HepG2 (cell line): Measurements from ENCODE around the gene TSKU. TPM values are rescaled to one million over a fixed set of nuclear protein-coding genes. Genes with fewer than 3 reads are reported as not detected.

ENCODE experiments used
- DPF2 ChIP-seq: sonication (generic); formaldehyde crosslinking; IDR thresholded peaks from 2 replicates; pipeline ENCODE4 v1.4.0; 2020; ENCODE audit warnings: mild to moderate bottlenecking, low read depth, missing genetic modification reagents, borderline replicate concordance
- FOXM1 ChIP-seq: sonication (generic); formaldehyde crosslinking; IDR thresholded peaks from 2 replicates; pipeline ENCODE4 v1.5.0; 2020; ENCODE audit warnings: missing genetic modification reagents
- FUBP1 ChIP-seq: sonication (generic); formaldehyde crosslinking; IDR thresholded peaks from 2 replicates; pipeline ENCODE4 v1.5.1; 2020; ENCODE audit warnings: missing genetic modification reagents, mild to moderate bottlenecking, borderline replicate concordance
- ISX ChIP-seq: sonication (generic); formaldehyde crosslinking; conservative IDR thresholded peaks from 2 replicates; pipeline ENCODE4 v1.5.0; 2020; ENCODE audit warnings: missing genetic modification reagents
- NR3C1 ChIP-seq: sonication (generic); formaldehyde crosslinking; IDR thresholded peaks from 2 replicates; pipeline ENCODE4 v1.4.0; 2020; ENCODE audit warnings: missing genetic modification reagents
- POLR2A ChIP-seq, 2 experiments: IDR thresholded peaks; 2 replicates each; pipeline ENCODE4 v1.6.1; 2011; ENCODE audit warnings: low read depth in 2 of 2, low read length in 2 of 2, mild to moderate bottlenecking in 1 of 2, moderate library complexity in 1 of 2; ENCODE audit not compliant: insufficient read depth in 1 of 2
- REXO4 ChIP-seq: sonication (generic); formaldehyde crosslinking; IDR thresholded peaks from 2 replicates; pipeline ENCODE4 v1.8.0; 2022; ENCODE audit warnings: missing genetic modification reagents, mild to moderate bottlenecking, borderline replicate concordance
- SALL1 ChIP-seq: sonication (generic); formaldehyde crosslinking; IDR thresholded peaks from 2 replicates; pipeline ENCODE4 v1.8.0; 2022; ENCODE audit warnings: mild to moderate bottlenecking, missing genetic modification reagents
- SMARCE1 ChIP-seq: fragments of 450-650 bp; IDR thresholded peaks from 2 replicates; pipeline ENCODE4 v1.6.1; 2017; ENCODE audit warnings: borderline replicate concordance
- USF2 ChIP-seq, 2 experiments: sonication (generic) in 1 of 2; formaldehyde crosslinking in 1 of 2; IDR thresholded peaks; 2 replicates each; pipeline versions ENCODE4 v1.5.1 to v1.6.1; 2011 to 2020; ENCODE audit warnings: borderline replicate concordance in 1 of 2, low read depth in 1 of 2, low read length in 1 of 2, mild to moderate bottlenecking in 1 of 2, missing genetic modification reagents in 1 of 2, moderate library complexity in 1 of 2
- ZFP36 ChIP-seq: fragments of 150-350 bp; IDR thresholded peaks from 2 replicates; pipeline ENCODE4 v1.6.1; 2018; ENCODE audit warnings: borderline replicate concordance, low read length, low read depth; ENCODE audit not compliant: partially characterized antibody
- ZMYM4 ChIP-seq: sonication (generic); formaldehyde crosslinking; IDR thresholded peaks from 2 replicates; pipeline ENCODE4 v1.8.1; 2023; ENCODE audit warnings: mild to moderate bottlenecking, missing genetic modification reagents
- ZNF276 ChIP-seq: sonication (generic); formaldehyde crosslinking; IDR thresholded peaks from 2 replicates; pipeline ENCODE4 v1.4.0; 2020; ENCODE audit warnings: mild to moderate bottlenecking, low read depth, missing genetic modification reagents
- ZNF282 ChIP-seq: fragments of 450-650 bp; IDR thresholded peaks from 2 replicates; pipeline ENCODE4 v1.6.1; 2018; ENCODE audit not compliant: partially characterized antibody
- ZNF292 ChIP-seq: sonication (generic); formaldehyde crosslinking; IDR thresholded peaks from 2 replicates; pipeline ENCODE4 v1.8.1; 2022; ENCODE audit warnings: mild to moderate bottlenecking, low read depth, missing genetic modification reagents, borderline replicate concordance
- ZNF34 ChIP-seq: sonication (generic); formaldehyde crosslinking; IDR thresholded peaks from 2 replicates; pipeline ENCODE4 v1.4.0; 2020; ENCODE audit warnings: mild to moderate bottlenecking, missing genetic modification reagents, borderline replicate concordance
- ZNF761 ChIP-seq: sonication (generic); formaldehyde crosslinking; conservative IDR thresholded peaks from 2 replicates; pipeline ENCODE4 v1.4.0; 2020; ENCODE audit warnings: mild to moderate bottlenecking, missing genetic modification reagents
- polyA plus RNA-seq, 8 experiments: library from polyadenylated mRNA; depleted of rRNA in 3 of 8; stranded (reverse) in 7 of 8; unstranded in 1 of 8; fragments of >200 nt; fragmentation: Illumina TruSeq in 4 of 8; extraction: Trizol in 4 of 8; gene quantifications; 2 replicates each; pipeline versions ENCODE4 v1.2.1 to v1.2.3, GENCODE V29; 2011 to 2016; ENCODE audit warnings: low read depth in 4 of 8, missing spikeins in 1 of 8, mixed read lengths in 1 of 8; ENCODE audit not compliant: insufficient read depth in 1 of 8
- total RNA-seq, 5 experiments: library from RNA; depleted of rRNA; stranded (reverse); fragments of >200 nt; fragmentation: Illumina TruSeq; extraction: Trizol; gene quantifications; 2 replicates each; pipeline ENCODE4 v1.2.3, GENCODE V29; 2016; ENCODE audit warnings: low read depth in 1 of 5
- TF ChIP-seq, protein P1 (sequence below), 2 experiments: sonication (generic) in 1 of 2; formaldehyde crosslinking in 1 of 2; IDR thresholded peaks; 2 replicates each; pipeline versions ENCODE4 v1.4.0 to v1.6.1; 2016 to 2020; ENCODE audit warnings: borderline replicate concordance in 1 of 2, low read depth in 1 of 2, mild to moderate bottlenecking in 1 of 2, missing genetic modification reagents in 1 of 2

TSKU gene
- total and polyA plus RNA-seq, 2 of the 13 experiments (the other 11 are each of a cell fraction or from before 2014, with no cell fraction given): 20.3 to 21.4 TPM

- TF ChIP-seq DPF2 (CRISPR knock-in tag) (no peak), SMARCE1 (no peak), NR3C1 (no peak), REXO4 (CRISPR knock-in tag) (no peak), USF2 (IDR thresholded peaks at IDR 0.05; ENCODE audit: low read depth, low read length) (no peak), USF2 (CRISPR knock-in tag; IDR thresholded peaks at IDR 0.05; ENCODE audit: borderline replicate concordance) (no peak), ZMYM4 (0 out of 2 replicates have a peak, but pooled peaks have one; percentile 58), ZFP36 (no peak), ZNF276 (CRISPR knock-in tag) (no peak), ZNF761 (no peak), FUBP1 (no peak), FOXM1 (no peak), POLR2A (IDR thresholded peaks at IDR 0.05; ENCODE audit: insufficient read depth in 1 of 2, low read depth in 2 of 2, low read length in 2 of 2) (no peak), ZNF282 (no peak), ZNF34 (CRISPR knock-in tag) (no peak), ZNF292 (CRISPR knock-in tag) (peak; percentile 62), SALL1 (CRISPR knock-in tag) (peak; percentile 82), ISX (CRISPR knock-in tag) (no peak)
- TF ChIP-seq, protein P1, sequence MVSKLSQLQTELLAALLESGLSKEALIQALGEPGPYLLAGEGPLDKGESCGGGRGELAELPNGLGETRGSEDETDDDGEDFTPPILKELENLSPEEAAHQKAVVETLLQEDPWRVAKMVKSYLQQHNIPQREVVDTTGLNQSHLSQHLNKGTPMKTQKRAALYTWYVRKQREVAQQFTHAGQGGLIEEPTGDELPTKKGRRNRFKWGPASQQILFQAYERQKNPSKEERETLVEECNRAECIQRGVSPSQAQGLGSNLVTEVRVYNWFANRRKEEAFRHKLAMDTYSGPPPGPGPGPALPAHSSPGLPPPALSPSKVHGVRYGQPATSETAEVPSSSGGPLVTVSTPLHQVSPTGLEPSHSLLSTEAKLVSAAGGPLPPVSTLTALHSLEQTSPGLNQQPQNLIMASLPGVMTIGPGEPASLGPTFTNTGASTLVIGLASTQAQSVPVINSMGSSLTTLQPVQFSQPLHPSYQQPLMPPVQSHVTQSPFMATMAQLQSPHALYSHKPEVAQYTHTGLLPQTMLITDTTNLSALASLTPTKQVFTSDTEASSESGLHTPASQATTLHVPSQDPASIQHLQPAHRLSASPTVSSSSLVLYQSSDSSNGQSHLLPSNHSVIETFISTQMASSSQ (IDR thresholded peaks at IDR 0.05; ENCODE audit: low read depth): no peak
- TF ChIP-seq, protein P1 (CRISPR knock-in tag; IDR thresholded peaks at IDR 0.05; ENCODE audit: borderline replicate concordance): peak; percentile 15; the same call in 1 of the 2 replicates
These were observed 444 bp upstream of the TSKU start (continued) for GRCh38 chr11:76782531-76783293.
